Heart left ventricle (tissue), 16 donors: ENCODE data around the gene TMEM138. TPM values are rescaled to one million over a fixed set of nuclear protein-coding genes. Genes with fewer than 3 reads are reported as not detected.

ENCODE experiments used
- ATAC-seq, 4 donors: fragments of 200-7000 bp; cut with Tn5 transposase; one replicate each; pipeline ENCODE4 v1.9.1; 2020 to 2022; ENCODE audit warnings: moderate library complexity in 4 of 4, mild to moderate bottlenecking in 3 of 4, moderate number of reproducible peaks in 1 of 4
- DNase-seq, 5 donors: peaks; one replicate each; pipeline ENCODE4 v3.0.0-alpha.2; 2020
- H3K27ac ChIP-seq, 12 donors: fragments of 200-600 bp; sonication (generic) in 4 of 12; one replicate each; pipeline versions ENCODE4 v1.5.0 to v1.8.0; 2016 to 2022; ENCODE audit warnings: mild to moderate bottlenecking in 2 of 12
- H3K27me3 ChIP-seq, 9 donors: fragments of 200-600 bp; sonication (generic) in 2 of 9; one replicate each; pipeline versions ENCODE4 v1.5.1 to v1.8.0; 2016 to 2022; ENCODE audit warnings: mild to moderate bottlenecking in 3 of 9
- H3K36me3 ChIP-seq, 9 donors: fragments of 200-600 bp; sonication (generic) in 2 of 9; one replicate each; pipeline versions ENCODE4 v1.5.0 to v1.8.0; 2018 to 2022; ENCODE audit warnings: mild to moderate bottlenecking in 2 of 9
- H3K4me1 ChIP-seq, 12 donors: fragments of 200-600 bp; sonication (generic) in 4 of 12; one replicate each; pipeline versions ENCODE4 v1.5.0 to v1.8.0; 2016 to 2022; ENCODE audit warnings: mild to moderate bottlenecking in 3 of 12
- H3K4me3 ChIP-seq, 12 donors: fragments of 200-600 bp; sonication (generic) in 4 of 12; one replicate each; pipeline versions ENCODE4 v1.5.0 to v1.8.0; 2017 to 2022; ENCODE audit warnings: mild to moderate bottlenecking in 9 of 12, moderate library complexity in 4 of 12
- H3K9me3 ChIP-seq, 12 donors: fragments of 200-600 bp; sonication (generic) in 4 of 12; one replicate each; pipeline versions ENCODE4 v1.5.0 to v1.8.0; 2016 to 2022; ENCODE audit warnings: mild to moderate bottlenecking in 1 of 12
- POLR2A ChIP-seq, 2 donors: fragments of 450-650 bp; IDR thresholded peaks; one replicate each; pipeline ENCODE4 v1.6.1; 2017; ENCODE audit warnings: antibody characterized with exemption in 2 of 2, mild to moderate bottlenecking in 2 of 2, moderate library complexity in 2 of 2
- WGBS, 4 donors: extraction: QIAGEN DNeasy Blood & Tissue Kit in 2 of 4; methylation state at CpG; one replicate each; pipeline versions ENCODE4 v1.1.5 to v1.1.7; 2013 to 2018; 5-methylcytosine and 5-hydroxymethylcytosine counted together
- intact Hi-C, 10 donors: fragments of 100-400 bp; cut with DNase I; formaldehyde crosslinking; loops; one replicate each; pipeline versions ENCODE4 v1.11.1 to v1.14.2; 2022
- polyA plus RNA-seq, 2 donors: library from polyadenylated mRNA; stranded (reverse); fragments of 200-250 nt; gene quantifications; one replicate each; pipeline ENCODE4 v1.2.3, GENCODE V29; 2013
- total RNA-seq, 9 donors: library from RNA; depleted of rRNA in 2 of 9; stranded (reverse); fragments of >200 nt in 2 of 9; fragmentation: NEBNext Ultra II Directional in 3 of 9; extraction: Animal tissue kit (Norgen Biotek cat#: 25700) in 3 of 9; gene quantifications; one replicate each; pipeline versions ENCODE4 v1.1.0 to v1.2.4, GENCODE V29; 2016 to 2023
- TF ChIP-seq, protein P1 (sequence below), 12 donors: fragments of 200-600 bp; sonication (generic) in 4 of 12; IDR thresholded peaks; one replicate each; pipeline versions ENCODE4 v1.5.0 to v1.8.0; 2018 to 2022; ENCODE audit warnings: antibody characterized with exemption in 12 of 12, mild to moderate bottlenecking in 5 of 12
- donor health status: ischemic (EF 13 %, LVEDD 7.1; RV severe dilation, severe dysfunction).
- donor health status: healthy with polysubstance abuse.
- donor health status: DM: no; HTN: yes; CAD: no.
- donor health status: DM: no; HTN: no; CAD: no.
- donor health status: ischemic (EF 25% LVEDD 6.9; RV normal size, moderate dysfunction).
- donor health status: ischemic (EF 25% LVEDD 5.7; RV mildly dilated, moderate dysfunction).
- donor health status: healthy.
- donor health status: DM: yes; HTN: yes; CAD: no.
- donor health status: ischemic (EF 35%, LVEDD 5.7; RV mildly dilated, moderate dysfunction).
- donor health status: nonischemic (EF 11% LVEDD 7.7; RV severe dilation, severe dysfunction).
- donor health status: DM: yes; HTN: yes; CAD: no.
- donor health status: PGD.
- donor health status: ischemic (EF 29% LVEDD 5.4; RV normal size, mild dysfunction).
- donor health status: nonischemic (EF 23%, LVEDD 6.1; RV moderate dilation, normal function).

TMEM138 gene
- total and polyA plus RNA-seq, 11 donors, result 15.7 to 29.3 (median 19.2) TPM

DNA sequence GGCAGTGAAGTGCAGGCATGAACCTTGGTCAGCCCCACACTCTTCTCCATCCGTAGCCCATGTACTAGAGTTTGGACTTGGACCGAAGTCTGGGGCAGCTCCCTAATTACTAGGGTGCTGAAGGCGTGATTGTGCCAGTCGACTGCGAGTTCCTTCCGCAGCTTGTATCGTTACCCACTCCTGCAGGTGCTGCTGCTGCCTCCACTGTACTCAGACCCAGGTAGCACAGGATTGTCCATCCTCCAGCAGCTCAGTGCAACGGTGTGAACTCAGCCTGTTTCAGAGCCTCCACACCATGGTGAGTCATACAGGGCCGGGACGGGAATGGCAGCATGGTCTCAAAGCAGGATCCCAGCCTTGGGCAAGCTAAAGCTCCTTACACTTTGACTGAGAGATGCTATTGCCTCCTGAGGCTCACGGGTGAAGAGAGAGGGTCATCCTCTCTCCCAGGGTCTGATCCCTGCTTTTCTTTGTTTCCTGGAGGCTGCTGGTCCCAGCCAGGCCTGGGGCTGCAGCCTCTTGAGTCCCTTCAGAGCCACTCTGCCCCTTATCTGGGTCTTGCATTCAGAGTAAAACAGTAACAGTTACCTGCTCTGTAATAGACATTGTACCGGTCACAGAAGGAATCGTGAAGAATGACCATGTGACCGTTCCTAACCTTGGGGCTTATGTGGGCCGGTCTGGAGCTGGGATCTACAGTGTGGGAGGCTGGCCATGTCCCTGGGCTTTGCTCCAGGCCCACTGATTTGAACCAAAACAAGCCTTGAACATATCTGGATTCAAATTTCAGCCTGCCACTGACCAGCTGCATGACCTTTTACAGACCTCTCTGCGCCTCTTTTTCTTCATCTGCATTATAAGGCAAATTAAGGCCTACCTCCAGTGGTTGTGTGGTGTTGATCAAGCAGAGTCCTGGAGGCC, 27.5 kb upstream of the TMEM138 start:
- ATAC-seq (no peak), DNase-seq (no peak)
- intact Hi-C loops, result loop anchor here in 2 of 10 donors (2.0 to 10.0 kb wide), 2 partner anchors 50 to 300 kb away; no protein-coding TSS in a partner anchor
- Histone ChIP-seq H3K4me3 (no peak overlapping the region), H3K27me3 (no peaks in the 10 kb centered on the region), H3K4me1 (peaks cover 0 to 47% (median 33%) of the 10 kb centered on the region in 12 donors), H3K27ac (peak overlapping the region in 1 of 12 donors; percentile 7), H3K36me3 (peaks cover 0 to 17% (median 3%) of the 10 kb centered on the region in 9 donors), H3K9me3 (no peaks in the 10 kb centered on the region)
- 84 to 91% (median 87%) methylated on average over 16 of the region's 16 CpGs for WGBS, 4 donors
- TF ChIP-seq, protein P1, sequence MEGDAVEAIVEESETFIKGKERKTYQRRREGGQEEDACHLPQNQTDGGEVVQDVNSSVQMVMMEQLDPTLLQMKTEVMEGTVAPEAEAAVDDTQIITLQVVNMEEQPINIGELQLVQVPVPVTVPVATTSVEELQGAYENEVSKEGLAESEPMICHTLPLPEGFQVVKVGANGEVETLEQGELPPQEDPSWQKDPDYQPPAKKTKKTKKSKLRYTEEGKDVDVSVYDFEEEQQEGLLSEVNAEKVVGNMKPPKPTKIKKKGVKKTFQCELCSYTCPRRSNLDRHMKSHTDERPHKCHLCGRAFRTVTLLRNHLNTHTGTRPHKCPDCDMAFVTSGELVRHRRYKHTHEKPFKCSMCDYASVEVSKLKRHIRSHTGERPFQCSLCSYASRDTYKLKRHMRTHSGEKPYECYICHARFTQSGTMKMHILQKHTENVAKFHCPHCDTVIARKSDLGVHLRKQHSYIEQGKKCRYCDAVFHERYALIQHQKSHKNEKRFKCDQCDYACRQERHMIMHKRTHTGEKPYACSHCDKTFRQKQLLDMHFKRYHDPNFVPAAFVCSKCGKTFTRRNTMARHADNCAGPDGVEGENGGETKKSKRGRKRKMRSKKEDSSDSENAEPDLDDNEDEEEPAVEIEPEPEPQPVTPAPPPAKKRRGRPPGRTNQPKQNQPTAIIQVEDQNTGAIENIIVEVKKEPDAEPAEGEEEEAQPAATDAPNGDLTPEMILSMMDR (IDR thresholded peaks at IDR 0.05), result no peak
- TF ChIP-seq POLR2A (IDR thresholded peaks at IDR 0.05), result no peak

GRCh38 chr11:61335355-61335710, 26.8 kb upstream of the TMEM138 start:
- Histone ChIP-seq H3K36me3 (peaks cover 0 to 11% (median 0%) of the 10 kb centered on the region in 9 donors), H3K4me3 (no peak overlapping the region), H3K27me3 (no peaks in the 10 kb centered on the region), H3K27ac (peak overlapping the region in 3 of 12 donors; percentile 7 to 23 (median 18)), H3K4me1 (peaks cover 0 to 41% (median 31%) of the 10 kb centered on the region in 12 donors), H3K9me3 (no peaks in the 10 kb centered on the region)
- ATAC-seq, result no peak
- intact Hi-C loops, result loop anchor here in 2 of 10 donors (2.0 to 10.0 kb wide), 2 partner anchors 49 to 299 kb away; no protein-coding TSS in a partner anchor
- DNase-seq, result no peak
- WGBS, 4 donors, result 80 to 85% (median 82%) methylated on average over 1 of the region's 1 CpG
- no peak for TF ChIP-seq POLR2A (IDR thresholded peaks at IDR 0.05)
- TF ChIP-seq, protein P1 (IDR thresholded peaks at IDR 0.05), result no peak

DNA sequence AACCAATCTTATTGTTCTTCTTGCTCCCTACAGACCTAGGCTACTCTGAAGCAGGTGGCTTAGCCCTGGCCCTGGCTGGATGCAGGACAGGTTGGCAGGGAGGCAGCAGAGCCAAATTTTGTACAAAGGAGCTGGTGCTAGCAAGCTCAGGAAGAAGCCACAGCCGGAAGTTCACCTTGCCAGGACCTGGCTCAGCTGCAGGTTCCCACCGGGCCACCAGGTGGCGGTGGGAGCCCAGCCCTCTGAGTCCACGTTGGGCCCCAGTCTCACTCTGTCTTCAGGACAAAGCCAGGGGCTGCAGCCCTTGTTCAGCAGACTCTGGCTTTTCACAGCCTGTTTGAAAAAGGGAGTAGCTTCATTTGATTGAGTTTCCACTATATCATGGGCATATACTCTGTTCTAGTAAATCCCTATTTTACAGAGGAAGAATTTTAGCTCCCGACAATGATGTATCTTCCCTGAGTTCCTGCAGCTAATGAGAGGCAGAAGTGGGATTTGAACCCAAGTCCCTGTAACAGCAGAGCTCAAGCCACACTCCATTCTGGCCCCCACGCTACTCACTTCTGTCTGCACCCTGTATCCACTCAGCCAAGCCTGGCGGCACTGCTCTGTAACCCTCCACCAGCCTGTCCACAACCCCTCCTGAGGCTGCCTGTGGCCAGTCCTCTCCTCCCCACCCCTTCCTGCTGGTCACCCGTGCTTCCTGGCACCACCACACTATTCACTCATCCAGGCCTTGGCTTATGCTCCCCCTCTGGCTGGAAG, 25.8 kb upstream of the TMEM138 start:
- Histone ChIP-seq H3K4me1 (peaks cover 0 to 32% (median 22%) of the 10 kb centered on the region in 12 donors), H3K36me3 (peaks cover 0 to 7% (median 0%) of the 10 kb centered on the region in 9 donors), H3K27ac (peak overlapping the region in 7 of 12 donors; percentile 21 to 73 (median 51)), H3K27me3 (no peaks in the 10 kb centered on the region), H3K4me3 (no peak overlapping the region), H3K9me3 (no peaks in the 10 kb centered on the region)
- WGBS, 4 donors, result 31 to 58% (median 32%) methylated on average over 4 to 8 of the region's 8 CpGs
- no peak for TF ChIP-seq POLR2A (IDR thresholded peaks at IDR 0.05)
- TF ChIP-seq, protein P1 (IDR thresholded peaks at IDR 0.05), result peak; percentile 88 to 98 (median 95)
- ATAC-seq (peak; percentile 52 to 68 (median 53)), DNase-seq (peak; percentile 64 to 88 (median 81))
- intact Hi-C loops, result loop anchor here in 9 of 10 donors (1.0 to 10.0 kb wide), 3 partner anchors 48 to 298 kb away; no protein-coding TSS in a partner anchor
